ENCODE measurements around the gene LCT.
A peak's percentile ranks its signal among the peaks of the same experiment; 100 is the strongest.
"Not testable (repeated sequence)": the region's sequence is repeated elsewhere in the genome, so short reads cannot be mapped to it uniquely, and the experiment has no call there.

The LCT gene

GRCh38 chr2:135797497-135798274 lies 39.3 kb downstream of the LCT start:
- peak; percentile 90 for DNase-seq (ENCODE audit: low spot score)

- DNase-seq (ENCODE audit: low spot score), result no peak
These were observed 40.4 kb downstream of the LCT start for GRCh38 chr2:135796606-135797005.

DNA sequence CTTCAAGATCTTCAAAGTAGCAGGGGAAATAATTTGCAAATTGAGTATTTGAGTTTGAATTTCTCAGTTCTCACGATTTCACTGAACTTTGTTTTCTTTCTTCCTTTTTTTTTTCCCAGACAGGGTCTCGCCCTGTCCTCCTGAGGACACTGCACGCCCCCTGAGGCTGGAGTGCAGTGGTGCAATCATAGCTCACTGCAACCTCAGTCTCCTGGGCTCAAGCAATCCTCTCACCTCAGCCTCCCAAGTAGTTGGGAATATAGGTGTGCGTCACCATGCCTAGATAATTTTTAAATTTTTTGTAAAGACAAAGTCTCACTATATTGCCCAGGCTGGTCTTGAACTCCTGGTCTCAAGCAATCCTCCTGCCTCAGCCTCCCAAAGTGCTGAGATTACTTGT lies 41.3 kb downstream of the LCT start:
- DNase-seq (ENCODE audit: low spot score), result not testable (repeated sequence)

- no peak for DNase-seq (ENCODE audit: low spot score)
These were observed 44.4 kb downstream of the LCT start for GRCh38 chr2:135792401-135793150.

- no peak for DNase-seq (ENCODE audit: low spot score)
These were observed 45.4 kb downstream of the LCT start for GRCh38 chr2:135791418-135792190.

DNA sequence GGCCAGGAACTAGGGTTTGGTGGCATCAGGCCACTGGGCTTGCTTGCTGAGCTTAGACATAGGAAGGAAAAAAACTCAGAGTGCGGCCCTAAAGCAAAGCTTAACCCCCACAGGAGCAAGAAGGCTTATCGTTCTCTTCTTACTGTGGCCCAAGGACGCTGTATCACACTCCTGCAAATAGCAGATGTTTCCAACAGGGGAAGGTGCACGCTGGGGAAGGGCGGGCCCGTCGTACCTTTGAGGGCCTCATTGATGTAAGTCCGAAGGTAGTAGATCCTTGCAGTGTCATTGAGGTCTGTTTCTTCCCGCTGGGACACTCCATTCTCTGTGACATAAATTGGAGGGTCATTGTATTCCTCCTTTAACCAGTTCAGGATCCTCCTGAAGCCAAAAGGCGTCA lies 46.6 kb downstream of the LCT start:
- no peak for DNase-seq (ENCODE audit: low spot score)

DNA sequence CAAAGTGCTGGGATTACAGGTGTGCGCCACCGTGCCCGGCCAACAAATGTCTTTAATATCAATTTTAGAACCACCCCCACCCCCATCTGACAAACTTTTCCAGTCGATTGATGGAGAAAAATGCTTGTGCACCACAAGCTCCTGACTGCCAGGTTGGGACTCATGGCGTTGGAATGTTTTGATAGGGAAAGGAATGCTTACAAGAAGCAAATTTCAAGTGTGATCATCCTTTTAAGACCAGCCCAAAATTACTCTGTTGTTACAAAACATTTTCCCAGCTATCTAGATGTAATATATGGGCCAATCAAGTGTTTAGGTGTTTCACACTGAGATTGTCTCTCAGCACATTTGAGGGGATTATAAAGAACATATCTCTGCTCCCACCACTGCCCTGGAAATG lies 50.2 kb downstream of the LCT start:
- no peak for DNase-seq (ENCODE audit: low spot score)

GRCh38 chr2:135785032-135785431 lies 52.0 kb downstream of the LCT start:
- no peak for DNase-seq (ENCODE audit: low spot score)

DNA sequence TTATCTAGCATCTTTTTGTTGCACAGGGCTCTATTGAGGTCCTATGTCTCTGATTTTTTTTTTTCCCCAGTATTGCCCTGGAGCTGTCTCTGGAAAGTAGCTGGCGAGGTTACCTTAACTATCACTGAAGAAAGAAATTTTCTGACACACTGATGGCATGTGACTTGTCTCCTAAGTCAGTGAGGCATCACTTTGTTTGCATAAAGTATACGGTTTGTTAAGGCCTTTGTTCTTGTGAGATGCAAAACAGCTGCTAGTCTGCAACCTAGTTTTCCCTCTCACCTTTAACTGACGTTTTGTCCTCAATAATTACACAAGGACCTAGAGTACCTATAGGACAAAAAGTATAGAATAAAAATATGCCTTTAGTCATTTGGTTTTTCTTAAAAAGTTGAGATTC lies 53.5 kb downstream of the LCT start:
- DNase-seq (ENCODE audit: low spot score), result no peak

DNA sequence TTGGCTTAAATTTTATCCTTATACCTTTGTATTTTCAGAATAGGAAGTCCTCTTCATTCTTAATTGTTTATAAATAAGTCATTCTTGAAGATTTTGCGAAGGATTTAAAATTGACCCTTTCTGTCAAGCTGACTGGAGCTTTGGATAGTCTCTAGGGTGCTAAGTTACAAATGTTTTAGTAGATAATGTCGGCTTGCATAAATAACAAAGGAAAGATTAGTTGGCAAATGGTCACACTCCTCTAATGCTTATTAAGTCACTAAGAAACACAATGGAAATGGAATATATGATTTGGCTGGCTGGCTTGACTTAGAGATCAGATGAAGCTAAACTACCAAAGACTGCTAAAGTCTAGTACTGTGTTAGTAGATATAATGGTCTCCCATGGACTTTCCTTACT lies 54.8 kb downstream of the LCT start:
- no peak for DNase-seq (ENCODE audit: low spot score)

DNA sequence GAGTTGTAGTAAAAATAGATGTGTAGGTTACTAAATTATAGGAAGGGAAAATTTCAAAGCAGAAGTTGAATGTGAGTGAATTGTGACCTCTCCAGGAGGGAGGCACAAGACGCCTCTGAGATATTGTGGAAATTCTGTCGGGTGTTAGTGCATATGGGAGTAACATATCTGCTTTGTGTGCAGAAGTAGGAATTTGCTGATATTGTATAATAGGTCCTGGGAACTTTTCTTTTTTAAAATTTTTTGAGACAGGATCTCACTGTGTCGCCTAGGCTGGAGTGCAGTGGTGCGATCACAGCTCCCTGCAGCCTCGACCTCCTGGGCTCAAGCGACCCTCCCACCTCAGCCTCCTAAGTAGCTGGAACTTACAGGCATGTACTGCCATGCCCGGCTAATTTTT lies 60.6 kb downstream of the LCT start:
- DNase-seq (ENCODE audit: low spot score), result no peak

DNA sequence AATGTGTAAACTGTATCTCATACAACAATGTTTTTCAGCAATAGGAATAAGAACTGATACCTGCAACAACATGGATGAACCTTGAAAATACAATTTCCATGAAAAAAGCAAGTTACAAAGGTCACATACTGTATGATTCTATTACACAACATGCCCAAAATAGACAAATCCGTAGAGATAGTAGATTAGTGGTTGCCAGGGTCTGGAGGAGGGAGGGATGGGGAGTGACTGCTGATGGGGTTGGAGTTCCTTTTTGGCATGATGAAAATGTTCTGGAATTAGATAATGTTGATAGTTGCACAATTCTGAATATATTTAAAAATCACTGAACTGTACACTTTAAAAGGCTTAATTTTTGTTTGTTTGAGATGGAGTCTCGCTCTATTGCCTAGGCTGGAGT lies 61.6 kb downstream of the LCT start:
- no peak for DNase-seq (ENCODE audit: low spot score)

GRCh38 chr2:135773917-135774316 lies 63.1 kb downstream of the LCT start:
- no peak for DNase-seq (ENCODE audit: low spot score)

DNA sequence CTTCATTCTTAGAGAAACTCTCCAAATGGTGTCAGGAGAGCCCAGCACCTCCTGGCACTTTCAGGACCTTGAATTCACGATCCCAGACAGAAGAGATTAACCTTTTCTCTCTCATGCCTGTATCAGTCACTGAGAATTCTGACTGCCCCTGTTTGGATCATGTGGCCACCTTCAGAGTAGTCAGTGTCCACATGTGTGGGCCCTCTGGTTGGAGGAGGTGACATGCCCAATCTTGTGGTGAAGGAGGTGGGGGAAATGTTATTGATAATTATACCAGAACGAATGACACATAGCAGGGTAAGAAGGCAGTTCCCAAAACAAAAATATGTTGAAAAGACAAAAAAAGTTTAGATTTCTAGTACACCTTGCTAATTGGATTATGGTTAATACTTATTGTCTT lies 63.7 kb downstream of the LCT start:
- DNase-seq (ENCODE audit: low spot score), result no peak

GRCh38 chr2:135768863-135769262 lies 68.1 kb downstream of the LCT start:
- no peak for DNase-seq (ENCODE audit: low spot score)

- no peak for DNase-seq (ENCODE audit: low spot score)
These were observed 74.5 kb downstream of the LCT start for GRCh38 chr2:135762530-135762929.

- no peak for DNase-seq (ENCODE audit: low spot score)
These were observed 75.0 kb downstream of the LCT start for GRCh38 chr2:135762022-135762421.

DNA sequence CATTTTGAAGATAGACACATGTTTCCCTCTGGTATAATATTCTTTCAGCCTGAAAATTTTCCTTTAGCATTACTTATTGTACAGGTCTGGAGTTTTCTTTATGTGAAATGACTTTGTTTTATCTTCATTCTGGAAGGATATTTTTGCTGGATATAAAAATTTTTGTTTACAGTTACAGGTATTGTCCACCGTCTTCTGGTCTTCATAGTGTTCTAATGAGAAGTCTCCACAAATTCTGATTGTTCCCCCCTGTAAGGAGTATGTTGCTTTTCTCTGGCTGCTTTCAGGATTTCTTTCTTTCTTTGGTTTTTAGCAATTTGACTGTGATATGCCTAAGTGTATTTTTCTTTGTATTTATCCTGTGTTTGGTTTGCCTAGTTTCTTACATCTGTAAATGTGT lies 80.3 kb downstream of the LCT start:
- no peak for DNase-seq (ENCODE audit: low spot score)

GRCh38 chr2:135755573-135755972 lies 81.4 kb downstream of the LCT start:
- DNase-seq (ENCODE audit: low spot score), result no peak

GRCh38 chr2:135745545-135745944 lies 91.4 kb downstream of the LCT start:
- no peak for DNase-seq (ENCODE audit: low spot score)

DNA sequence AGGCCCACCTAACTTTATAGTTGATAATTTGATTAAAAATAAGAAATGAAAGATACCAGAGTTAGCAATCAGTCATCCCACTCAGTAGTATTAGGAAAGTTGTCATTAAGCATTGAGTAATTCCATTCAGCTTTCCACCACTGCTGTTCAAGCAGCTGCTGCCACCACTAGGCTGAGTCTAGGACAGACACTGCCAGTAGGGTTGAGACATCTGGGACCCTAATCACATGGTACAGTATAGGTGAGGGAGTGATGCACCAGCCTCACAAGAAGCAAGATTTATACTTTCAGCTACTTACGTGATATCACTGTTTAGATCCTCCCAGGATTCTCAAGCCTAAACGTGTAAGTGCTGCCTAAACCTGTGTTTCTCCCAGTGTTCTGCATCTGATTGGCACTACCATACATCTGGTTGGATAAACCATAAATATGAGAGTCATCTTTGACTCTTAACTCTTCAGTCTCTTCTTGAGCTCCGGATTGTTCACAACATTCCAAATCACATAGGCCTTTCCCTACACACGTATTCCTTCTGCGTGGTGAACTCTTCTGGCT lies 92.1 kb downstream of the LCT start:
- DNase-seq (ENCODE audit: low spot score), result peak; percentile 53

DNA sequence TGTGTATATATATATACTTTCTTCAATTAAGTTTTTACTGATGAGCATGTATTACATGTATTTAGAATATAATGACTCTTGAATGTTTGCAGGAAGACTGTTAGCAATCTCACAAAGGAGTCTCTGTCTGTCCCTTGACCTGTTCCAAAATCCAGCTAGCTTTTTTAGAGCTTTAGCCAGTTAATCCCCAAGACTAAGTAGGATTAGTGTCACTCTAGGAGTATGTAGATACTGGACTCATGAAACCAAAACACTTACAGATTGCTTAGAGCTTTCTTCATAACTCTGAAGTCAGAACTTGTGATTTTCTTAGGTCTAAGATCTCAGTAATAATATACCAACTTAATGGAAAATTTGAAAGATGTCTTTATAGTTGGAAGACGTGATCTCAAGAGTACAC lies 93.1 kb downstream of the LCT start:
- DNase-seq (ENCODE audit: low spot score), result no peak

GRCh38 chr2:135742325-135742757 lies 94.6 kb downstream of the LCT start:
- peak; percentile 58 for DNase-seq (ENCODE audit: low spot score)

Data from iPS-NIHi11 (cell line).